ENCODE data around the gene ADGRL3.

- TF ChIP-seq, protein P1, sequence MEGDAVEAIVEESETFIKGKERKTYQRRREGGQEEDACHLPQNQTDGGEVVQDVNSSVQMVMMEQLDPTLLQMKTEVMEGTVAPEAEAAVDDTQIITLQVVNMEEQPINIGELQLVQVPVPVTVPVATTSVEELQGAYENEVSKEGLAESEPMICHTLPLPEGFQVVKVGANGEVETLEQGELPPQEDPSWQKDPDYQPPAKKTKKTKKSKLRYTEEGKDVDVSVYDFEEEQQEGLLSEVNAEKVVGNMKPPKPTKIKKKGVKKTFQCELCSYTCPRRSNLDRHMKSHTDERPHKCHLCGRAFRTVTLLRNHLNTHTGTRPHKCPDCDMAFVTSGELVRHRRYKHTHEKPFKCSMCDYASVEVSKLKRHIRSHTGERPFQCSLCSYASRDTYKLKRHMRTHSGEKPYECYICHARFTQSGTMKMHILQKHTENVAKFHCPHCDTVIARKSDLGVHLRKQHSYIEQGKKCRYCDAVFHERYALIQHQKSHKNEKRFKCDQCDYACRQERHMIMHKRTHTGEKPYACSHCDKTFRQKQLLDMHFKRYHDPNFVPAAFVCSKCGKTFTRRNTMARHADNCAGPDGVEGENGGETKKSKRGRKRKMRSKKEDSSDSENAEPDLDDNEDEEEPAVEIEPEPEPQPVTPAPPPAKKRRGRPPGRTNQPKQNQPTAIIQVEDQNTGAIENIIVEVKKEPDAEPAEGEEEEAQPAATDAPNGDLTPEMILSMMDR (IDR thresholded peaks at IDR 0.05): no peak
- no peak for TF ChIP-seq POLR2A (IDR thresholded peaks at IDR 0.05)
Observed at GRCh38 chr4:61785761-61786160, 585.6 kb downstream of the ADGRL3 start.

Data from thyroid gland (tissue), 4 donors.